Liver (tissue), 9 donors: ENCODE results near the gene ADAMTS2. TPM values are rescaled to one million over a fixed set of nuclear protein-coding genes. Genes with fewer than 3 reads are reported as not detected.

Experiments used
- DNase-seq: peaks from one replicate; pipeline ENCODE4 v3.0.0-alpha.2; 2017; ENCODE audit warnings: low spot score
- H3K27ac ChIP-seq, 2 donors: one replicate each; pipeline ENCODE4 v1.7.0; 2013; ENCODE audit warnings: inconsistent platforms in 2 of 2, low read length in 2 of 2, control low read depth in 1 of 2, low read depth in 1 of 2, mild to moderate bottlenecking in 1 of 2
- H3K27me3 ChIP-seq, 4 donors: one replicate each; pipeline versions ENCODE4 v1.6.1 to v1.7.0; 2013; ENCODE audit warnings: low read length in 3 of 4, inconsistent platforms in 1 of 4, mild to moderate bottlenecking in 1 of 4, moderate library complexity in 1 of 4; ENCODE audit not compliant: control insufficient read depth in 4 of 4, insufficient read depth in 4 of 4
- H3K36me3 ChIP-seq, 4 donors: one replicate each; pipeline versions ENCODE4 v1.6.1 to v1.7.0; 2013; ENCODE audit warnings: low read length in 3 of 4, mild to moderate bottlenecking in 3 of 4, low read depth in 1 of 4, moderate library complexity in 1 of 4; ENCODE audit not compliant: control insufficient read depth in 4 of 4, insufficient read depth in 3 of 4
- H3K4me1 ChIP-seq, 4 donors: one replicate each; pipeline versions ENCODE4 v1.6.1 to v1.7.0; 2013; ENCODE audit warnings: low read length in 3 of 4, mild to moderate bottlenecking in 3 of 4, moderate library complexity in 1 of 4; ENCODE audit not compliant: control insufficient read depth in 4 of 4, insufficient read depth in 4 of 4
- H3K4me3 ChIP-seq, 3 donors: one replicate each; pipeline versions ENCODE4 v1.6.1 to v1.7.0; 2013; ENCODE audit warnings: low read length in 3 of 3, control low read depth in 1 of 3, low read depth in 1 of 3, mild to moderate bottlenecking in 1 of 3
- H3K9ac ChIP-seq, 2 donors: one replicate each; pipeline ENCODE4 v1.7.0; 2013; ENCODE audit warnings: low read length in 2 of 2, mild to moderate bottlenecking in 2 of 2, moderate library complexity in 2 of 2, control low read depth in 1 of 2, low read depth in 1 of 2
- H3K9me3 ChIP-seq, 4 donors: one replicate each; pipeline versions ENCODE4 v1.6.1 to v1.7.0; 2013; ENCODE audit warnings: low read length in 3 of 4; ENCODE audit not compliant: control insufficient read depth in 4 of 4
- CTCF ChIP-seq: fragments of 150-350 bp; IDR thresholded peaks from 2 replicates; pipeline ENCODE4 v1.5.1; 2017; ENCODE audit warnings: improper control_type of control experiment, low read depth, low read length; ENCODE audit not compliant: missing input control
- EGR1 ChIP-seq, 2 donors: IDR thresholded peaks; 2 replicates each; pipeline ENCODE4 v1.6.1; 2016 to 2018; ENCODE audit warnings: antibody characterized with exemption in 2 of 2, low read depth in 2 of 2
- FOXA1 ChIP-seq: IDR thresholded peaks from 2 replicates; pipeline ENCODE4 v1.6.1; 2016; ENCODE audit warnings: antibody characterized with exemption
- FOXA2 ChIP-seq: IDR thresholded peaks from 2 replicates; pipeline ENCODE4 v1.6.1; 2016; ENCODE audit warnings: antibody characterized with exemption
- HNF4A ChIP-seq, 2 donors: conservative IDR thresholded peaks; 2 replicates each; pipeline ENCODE4 v1.6.1; 2016; ENCODE audit warnings: antibody characterized with exemption in 2 of 2, mild to moderate bottlenecking in 2 of 2
- HNF4G ChIP-seq: IDR thresholded peaks from 2 replicates; pipeline ENCODE4 v1.6.1; 2016; ENCODE audit warnings: antibody characterized with exemption
- JUND ChIP-seq, 2 donors: IDR thresholded peaks; 2 replicates each; pipeline ENCODE4 v1.6.1; 2016; ENCODE audit warnings: antibody characterized with exemption in 2 of 2
- MAX ChIP-seq: IDR thresholded peaks from 2 replicates; pipeline ENCODE4 v1.6.1; 2016; ENCODE audit warnings: antibody characterized with exemption
- NR2F2 ChIP-seq: IDR thresholded peaks from 2 replicates; pipeline ENCODE4 v1.6.1; 2016; ENCODE audit warnings: antibody characterized with exemption
- RAD21 ChIP-seq, 2 donors: IDR thresholded peaks; 2 replicates each; pipeline ENCODE4 v1.6.1; 2016; ENCODE audit warnings: antibody characterized with exemption in 2 of 2, mild to moderate bottlenecking in 2 of 2
- REST ChIP-seq: IDR thresholded peaks from 2 replicates; pipeline ENCODE4 v1.6.1; 2016; ENCODE audit warnings: antibody characterized with exemption, mild to moderate bottlenecking
- RXRA ChIP-seq, 2 donors: IDR thresholded peaks; 2 replicates each; pipeline ENCODE4 v1.6.1; 2017 to 2018; ENCODE audit warnings: antibody characterized with exemption in 2 of 2, mild to moderate bottlenecking in 1 of 2
- SP1 ChIP-seq: IDR thresholded peaks from 2 replicates; pipeline ENCODE4 v1.6.1; 2018; ENCODE audit warnings: antibody characterized with exemption, mild to moderate bottlenecking
- TAF1 ChIP-seq: conservative IDR thresholded peaks from 2 replicates; pipeline ENCODE4 v1.6.1; 2016; ENCODE audit warnings: antibody characterized with exemption, mild to moderate bottlenecking
- YY1 ChIP-seq: IDR thresholded peaks from 2 replicates; pipeline ENCODE4 v1.6.1; 2016; ENCODE audit warnings: antibody characterized with exemption, mild to moderate bottlenecking
- WGBS: extraction: QIAGEN DNeasy Blood & Tissue Kit; methylation state at CpG from one replicate; pipeline ENCODE4 v1.1.7; 2013; 5-methylcytosine and 5-hydroxymethylcytosine counted together
- polyA plus RNA-seq, 2 donors: library from polyadenylated mRNA; stranded (reverse) in 1 of 2; unstranded in 1 of 2; fragments of 200-250 nt in 1 of 2; fragments of >200 nt in 1 of 2; fragmentation: Nextera tagmentation in 1 of 2; extraction: Ambion mirVana in 1 of 2; gene quantifications; one replicate each; pipeline versions ENCODE4 v1.2.1 to v1.2.3, GENCODE V29; 2013 to 2015
- total RNA-seq, 2 donors: library from RNA; depleted of rRNA; stranded (reverse); fragments of >200 nt; gene quantifications; one replicate each; pipeline ENCODE4 v1.2.3, GENCODE V29; 2014
- TF ChIP-seq, protein P1 (sequence below): IDR thresholded peaks from 2 replicates; pipeline ENCODE4 v1.6.1; 2016; ENCODE audit warnings: antibody characterized with exemption
- donor health status: healthy.
- donor health status: healthy.
- donor health status: healthy.
- donor health status: healthy.
- donor health status: healthy.

ADAMTS2 gene
- total and polyA plus RNA-seq, 4 donors = 2.7 to 24.3 (median 12.0) TPM

GRCh38 chr5:179295778-179296149 is 49.5 kb downstream of the ADAMTS2 start:
- WGBS = 75% methylated on average over 10 of the region's 10 CpGs
- Histone ChIP-seq H3K27me3 (no peaks in the 10 kb centered on the region), H3K4me1 (no peaks in the 10 kb centered on the region), H3K36me3 (no peaks in the 10 kb centered on the region), H3K4me3 (no peak overlapping the region), H3K27ac (peak overlapping the region; percentile 43 to 54), H3K9ac (no peak overlapping the region), H3K9me3 (peaks cover 0 to 3% (median 2%) of the 10 kb centered on the region in 4 donors)
- DNase-seq = no peak
- no peak for TF ChIP-seq MAX
- no peak for TF ChIP-seq JUND (IDR thresholded peaks at IDR 0.05)
- no peak for TF ChIP-seq CTCF
- TF ChIP-seq NR2F2 = no peak
- TF ChIP-seq, protein P1, sequence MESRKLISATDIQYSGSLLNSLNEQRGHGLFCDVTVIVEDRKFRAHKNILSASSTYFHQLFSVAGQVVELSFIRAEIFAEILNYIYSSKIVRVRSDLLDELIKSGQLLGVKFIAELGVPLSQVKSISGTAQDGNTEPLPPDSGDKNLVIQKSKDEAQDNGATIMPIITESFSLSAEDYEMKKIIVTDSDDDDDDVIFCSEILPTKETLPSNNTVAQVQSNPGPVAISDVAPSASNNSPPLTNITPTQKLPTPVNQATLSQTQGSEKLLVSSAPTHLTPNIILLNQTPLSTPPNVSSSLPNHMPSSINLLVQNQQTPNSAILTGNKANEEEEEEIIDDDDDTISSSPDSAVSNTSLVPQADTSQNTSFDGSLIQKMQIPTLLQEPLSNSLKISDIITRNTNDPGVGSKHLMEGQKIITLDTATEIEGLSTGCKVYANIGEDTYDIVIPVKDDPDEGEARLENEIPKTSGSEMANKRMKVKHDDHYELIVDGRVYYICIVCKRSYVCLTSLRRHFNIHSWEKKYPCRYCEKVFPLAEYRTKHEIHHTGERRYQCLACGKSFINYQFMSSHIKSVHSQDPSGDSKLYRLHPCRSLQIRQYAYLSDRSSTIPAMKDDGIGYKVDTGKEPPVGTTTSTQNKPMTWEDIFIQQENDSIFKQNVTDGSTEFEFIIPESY = no peak
- TF ChIP-seq YY1 = no peak
- no peak for TF ChIP-seq FOXA1
- no peak for TF ChIP-seq HNF4G
- no peak for TF ChIP-seq FOXA2
- no peak for TF ChIP-seq TAF1

DNA sequence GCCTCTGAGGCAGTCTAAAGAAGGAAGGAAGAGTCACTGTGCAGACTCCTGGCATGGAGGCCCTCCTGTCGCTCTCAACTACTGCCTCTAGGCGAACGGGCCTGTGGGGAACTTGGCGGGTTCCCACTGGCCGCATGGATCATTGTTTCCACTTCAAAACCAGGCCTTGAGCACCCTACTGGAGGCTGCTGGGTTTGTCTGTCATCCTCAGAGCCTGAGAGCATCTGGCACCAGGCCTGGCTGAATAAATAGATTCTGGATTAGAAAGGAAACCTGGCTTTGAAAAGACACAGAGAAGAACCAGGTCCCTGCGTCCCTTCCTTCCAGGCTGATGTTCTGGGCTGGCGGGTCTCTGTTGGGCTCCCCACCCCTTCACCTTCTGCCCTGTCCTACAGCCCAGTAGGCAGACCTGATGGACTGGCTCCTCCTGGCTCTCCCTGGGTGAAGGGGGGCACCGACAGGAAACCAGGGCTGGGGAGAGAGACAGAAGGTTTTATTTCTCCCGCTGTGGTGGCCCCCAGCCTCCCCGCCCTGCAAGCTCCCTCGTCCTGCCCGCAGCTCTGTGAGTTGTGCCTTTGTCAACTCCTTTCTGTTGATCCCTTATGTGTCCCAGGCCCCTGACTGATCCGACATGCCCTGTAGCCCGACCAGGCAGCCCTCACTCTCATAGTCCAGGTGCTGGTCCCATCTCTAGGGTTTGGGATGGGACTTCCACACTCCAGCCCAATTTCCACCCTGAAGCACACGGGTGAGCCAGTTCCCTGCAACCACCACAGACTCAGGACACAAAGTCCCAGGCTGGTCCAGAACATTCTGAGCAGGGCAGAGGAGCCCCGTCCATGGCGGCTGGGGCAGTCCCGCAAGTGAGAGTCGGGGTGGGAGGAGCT is 50.1 kb downstream of the ADAMTS2 start:
- Histone ChIP-seq H3K9ac (no peak overlapping the region), H3K36me3 (no peaks in the 10 kb centered on the region), H3K27me3 (no peaks in the 10 kb centered on the region), H3K4me1 (no peaks in the 10 kb centered on the region), H3K9me3 (peaks cover 0 to 3% (median 2%) of the 10 kb centered on the region in 4 donors), H3K27ac (peak overlapping the region; percentile 43 to 54), H3K4me3 (no peak overlapping the region)
- TF ChIP-seq HNF4G (no peak), RAD21 (IDR thresholded peaks at IDR 0.05) (no peak), SP1 (no peak), FOXA1 (no peak), FOXA2 (no peak), HNF4A (conservative IDR thresholded peaks at IDR 0.05) (no peak)
- no peak for DNase-seq
- 77% methylated on average over 19 of the region's 19 CpGs for WGBS

DNA sequence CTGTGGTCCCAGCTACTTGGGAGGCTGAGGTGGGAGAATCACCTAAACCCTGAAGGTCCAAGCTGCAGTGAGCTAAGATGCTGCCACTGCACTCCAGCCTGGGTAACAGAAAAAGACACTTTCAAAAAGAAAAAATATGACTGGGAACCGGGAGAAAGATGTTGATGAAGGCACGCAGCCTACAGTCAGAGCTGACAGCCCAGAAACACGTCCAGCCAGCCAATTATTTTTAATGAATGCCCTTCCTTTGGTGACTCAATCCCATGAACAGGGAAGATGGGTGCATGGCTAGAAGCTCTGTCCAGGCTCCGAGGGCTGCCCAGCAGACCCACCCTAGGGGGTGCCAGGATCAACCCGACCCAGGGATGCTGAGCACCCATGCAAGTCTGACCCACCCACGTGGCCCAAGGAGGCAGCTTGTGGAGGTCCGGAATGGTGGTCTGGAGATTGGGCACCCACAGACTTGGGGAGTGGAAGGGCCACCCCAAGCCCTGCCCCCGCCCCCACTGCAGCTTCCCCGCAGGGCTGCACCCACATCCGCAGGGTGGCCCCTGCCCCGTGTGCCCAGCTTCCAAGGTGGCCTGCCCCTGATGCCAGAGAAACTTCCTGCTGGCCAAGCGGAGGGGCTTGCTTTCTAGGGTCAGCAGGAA is 51.0 kb downstream of the ADAMTS2 start:
- no peaks in the 10 kb centered on the region for H3K36me3 ChIP-seq
- peaks cover 0 to 2% (median under 1%) of the 10 kb centered on the region in 4 donors for H3K9me3 ChIP-seq
- no peak overlapping the region for H3K4me3 ChIP-seq
- H3K27me3 ChIP-seq = no peaks in the 10 kb centered on the region
- DNase-seq = no peak
- H3K9ac ChIP-seq = no peak overlapping the region
- H3K4me1 ChIP-seq = no peaks in the 10 kb centered on the region
- peak overlapping the region; percentile 54 to 61 for H3K27ac ChIP-seq
- 83% methylated on average over 12 of the region's 12 CpGs for WGBS
- TF ChIP-seq HNF4G (no peak), REST (no peak), RXRA (IDR thresholded peaks at IDR 0.05) (no peak), NR2F2 (no peak), TAF1 (no peak), FOXA1 (no peak), EGR1 (IDR thresholded peaks at IDR 0.05; ENCODE audit: low read depth in 2 of 2) (no peak), SP1 (no peak), FOXA2 (no peak), CTCF (no peak), RAD21 (IDR thresholded peaks at IDR 0.05) (no peak), HNF4A (conservative IDR thresholded peaks at IDR 0.05) (no peak)
